HG02763 (cell line): ENCODE results near the gene CPVL.

ENCODE experiments used
- ATAC-seq: cut with Tn5 transposase; IDR thresholded peaks from one replicate; pipeline ENCODE4 v1.9.1; 2021; ENCODE audit warnings: mild to moderate bottlenecking, moderate library complexity; ENCODE audit not compliant: unreplicated experiment

Gene CPVL

DNA sequence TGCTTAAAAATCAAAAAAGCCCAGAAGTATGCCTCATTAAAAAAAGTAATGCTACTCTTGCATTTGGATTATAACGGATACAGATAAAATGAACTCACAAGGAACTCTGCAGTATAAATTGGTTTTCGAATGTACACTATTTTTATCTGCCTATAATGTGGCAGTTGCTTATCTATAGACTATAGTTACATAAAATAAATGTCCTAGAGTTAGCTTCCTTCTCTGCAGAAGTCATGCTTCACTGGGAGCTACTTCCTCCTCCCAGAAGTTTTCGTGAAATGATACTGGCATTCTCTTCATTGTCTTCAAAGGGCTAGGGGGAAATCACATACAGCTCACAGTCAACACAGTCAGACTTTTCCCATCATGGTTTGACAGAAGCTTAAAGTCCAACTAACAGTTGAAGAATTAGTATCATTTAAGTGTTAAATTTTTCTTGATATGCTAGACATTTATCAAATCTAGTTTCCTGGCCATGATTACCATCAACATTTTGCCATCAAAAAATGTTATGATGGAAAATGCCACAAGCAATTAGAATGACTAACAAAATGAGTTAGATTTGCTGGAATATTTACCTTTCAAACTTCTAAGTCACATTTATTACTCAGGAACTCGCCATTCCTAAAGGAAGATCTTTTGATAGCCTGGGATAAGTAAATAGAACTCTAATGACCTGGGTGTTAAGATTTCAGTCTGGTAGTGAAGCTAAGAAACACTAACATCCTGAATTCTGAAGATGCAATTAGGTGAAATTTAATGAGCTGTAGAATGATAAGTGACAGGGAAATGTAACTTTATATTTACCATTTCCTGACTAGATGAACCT lies 100.9 kb downstream of the CPVL start:
- no peak for ATAC-seq

DNA sequence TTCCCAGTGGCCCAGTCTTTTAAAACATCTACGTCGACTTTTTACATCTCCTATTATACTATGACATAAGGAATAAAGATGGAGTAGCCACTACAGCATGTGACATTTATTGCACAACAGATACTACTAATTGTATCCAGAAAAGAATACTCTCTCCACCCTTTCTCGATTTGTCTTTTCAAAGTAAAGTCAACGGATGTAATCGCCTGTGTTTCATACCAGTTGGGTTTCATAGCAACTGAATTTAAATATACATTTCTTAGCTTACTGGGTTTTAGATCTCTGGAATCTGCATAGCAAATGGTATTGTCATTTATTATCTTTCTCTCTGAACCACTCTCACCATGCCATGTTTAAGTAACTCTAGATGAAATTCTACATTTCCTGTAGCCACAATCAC lies 101.8 kb downstream of the CPVL start:
- ATAC-seq, result no peak

DNA sequence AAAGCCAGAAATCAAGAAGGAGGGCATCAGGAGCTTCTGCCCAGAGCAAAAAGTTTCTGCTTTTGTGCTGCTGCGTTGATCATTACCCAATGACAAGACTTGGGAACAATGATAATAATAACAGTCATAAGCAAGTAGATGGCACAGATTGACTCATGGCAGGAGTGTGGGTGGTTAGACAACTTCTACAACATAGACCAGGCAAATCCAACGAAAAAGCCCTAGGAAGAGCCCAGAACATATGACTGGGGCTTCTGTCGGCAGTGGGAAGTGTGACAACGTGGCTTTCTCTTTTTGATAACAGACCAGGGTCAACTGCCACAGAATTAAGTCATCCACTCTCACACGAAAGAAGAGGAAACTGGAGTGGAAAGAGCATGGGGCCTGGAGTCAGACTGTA lies 102.8 kb downstream of the CPVL start:
- ATAC-seq, result no peak

DNA sequence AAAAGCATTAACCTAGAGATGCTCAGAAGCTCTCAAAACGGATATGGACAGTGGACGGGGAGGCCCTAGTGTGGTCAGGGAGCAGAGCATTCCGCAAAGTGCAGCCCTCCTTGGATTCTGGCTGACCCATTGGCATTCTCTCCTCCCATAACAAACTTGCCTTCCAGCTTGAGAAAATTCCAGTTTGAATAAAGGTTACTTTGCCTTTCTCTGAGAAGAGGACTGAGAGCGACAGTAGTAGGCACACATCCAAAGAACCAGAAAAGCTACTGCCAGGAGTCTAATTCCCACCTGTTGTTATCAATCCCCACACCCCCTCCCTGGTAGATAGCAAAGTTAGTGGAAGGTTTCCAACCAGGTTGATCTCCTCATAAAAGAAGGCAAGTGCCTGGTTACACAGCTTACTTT lies 103.5 kb downstream of the CPVL start:
- no peak for ATAC-seq

DNA sequence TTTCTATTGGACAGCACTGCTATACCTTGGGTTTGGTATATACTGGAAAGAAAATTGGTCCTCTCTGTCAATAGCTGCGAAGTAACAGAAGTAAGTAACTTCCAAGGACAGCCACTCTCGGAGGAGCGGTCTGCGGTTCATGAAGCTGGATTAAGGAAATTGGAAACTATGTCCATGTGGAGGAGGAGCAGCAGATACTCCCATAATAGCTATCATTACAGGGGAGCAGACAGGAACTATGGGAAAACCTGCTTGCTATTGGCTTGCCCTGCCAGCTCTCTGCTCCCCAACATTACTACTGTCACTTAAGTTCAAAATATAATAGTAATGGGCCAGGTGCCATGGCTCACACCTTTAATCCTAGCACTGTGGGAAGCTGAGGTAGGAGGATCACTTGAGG lies 104.3 kb downstream of the CPVL start:
- ATAC-seq, result no peak

DNA sequence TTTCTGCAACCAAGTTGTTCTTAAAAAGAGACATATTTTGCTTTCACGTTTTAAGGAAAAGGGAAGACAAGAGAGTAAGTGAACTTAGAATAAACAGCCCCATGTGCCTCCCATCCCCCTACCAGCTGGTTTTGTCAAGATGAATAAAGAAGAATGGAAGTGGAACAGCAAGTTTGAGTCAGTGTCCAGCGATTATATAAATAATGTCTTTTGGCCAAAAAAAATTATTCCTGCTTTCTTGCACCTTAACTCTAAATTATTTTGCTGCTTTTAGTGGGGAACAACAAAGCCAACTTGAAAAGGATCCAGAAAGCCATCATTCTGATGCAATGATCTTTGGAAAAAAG lies 105.8 kb downstream of the CPVL start:
- ATAC-seq, result no peak

DNA sequence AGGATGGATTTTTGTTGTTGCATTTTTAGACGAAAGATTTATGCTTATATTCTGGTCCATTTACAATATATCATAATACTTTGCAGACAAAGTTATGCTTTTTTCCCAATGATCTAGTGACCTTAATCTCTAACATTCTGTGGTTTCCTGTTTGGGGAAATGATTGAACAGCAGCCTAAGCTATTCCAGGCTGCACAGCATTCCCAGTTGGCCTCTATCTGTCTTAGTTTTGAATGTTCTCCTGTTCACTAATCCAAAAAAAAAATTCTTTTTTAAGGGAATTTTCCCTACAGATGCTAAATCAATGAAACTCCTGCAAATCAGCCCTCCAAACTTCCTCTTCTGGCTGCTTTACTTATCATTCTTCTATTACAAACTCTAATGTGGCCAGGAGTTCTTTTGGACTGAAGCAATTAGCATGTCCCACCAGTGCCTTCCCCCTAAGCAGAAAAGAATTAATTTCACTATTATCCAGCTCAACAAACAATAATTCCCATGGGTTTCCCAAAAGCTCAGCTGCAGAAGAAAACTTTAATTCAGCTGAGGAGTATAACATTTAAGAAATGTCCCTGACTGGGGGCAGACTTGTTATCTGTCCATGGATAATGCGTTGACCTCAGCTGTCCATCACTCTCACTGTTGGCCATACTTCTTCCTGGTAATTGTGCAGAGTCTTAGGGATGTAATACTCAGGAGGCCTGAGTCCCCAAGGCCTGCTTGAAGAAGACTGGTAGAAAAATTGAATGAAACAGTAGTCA lies 106.3 kb downstream of the CPVL start:
- no peak for ATAC-seq

DNA sequence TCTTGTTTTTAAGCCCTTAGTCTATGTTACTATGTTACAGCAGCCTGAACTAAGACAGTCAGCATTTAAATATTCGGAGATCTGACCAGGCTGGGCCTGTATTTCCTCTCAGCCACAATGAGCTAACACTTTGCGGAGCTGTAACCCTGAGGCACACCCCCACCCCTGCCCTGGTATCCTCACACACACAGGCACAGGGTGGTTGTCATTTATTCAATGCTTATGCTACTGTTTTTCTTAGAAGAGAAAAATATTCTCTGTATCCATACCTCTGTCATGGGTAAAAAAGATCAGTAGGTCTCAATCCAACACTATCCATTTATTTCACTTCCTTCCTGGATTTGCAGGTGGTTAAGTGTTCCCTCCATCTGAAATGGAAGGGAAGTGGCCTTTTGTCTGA lies 107.9 kb downstream of the CPVL start:
- ATAC-seq, result no peak

DNA sequence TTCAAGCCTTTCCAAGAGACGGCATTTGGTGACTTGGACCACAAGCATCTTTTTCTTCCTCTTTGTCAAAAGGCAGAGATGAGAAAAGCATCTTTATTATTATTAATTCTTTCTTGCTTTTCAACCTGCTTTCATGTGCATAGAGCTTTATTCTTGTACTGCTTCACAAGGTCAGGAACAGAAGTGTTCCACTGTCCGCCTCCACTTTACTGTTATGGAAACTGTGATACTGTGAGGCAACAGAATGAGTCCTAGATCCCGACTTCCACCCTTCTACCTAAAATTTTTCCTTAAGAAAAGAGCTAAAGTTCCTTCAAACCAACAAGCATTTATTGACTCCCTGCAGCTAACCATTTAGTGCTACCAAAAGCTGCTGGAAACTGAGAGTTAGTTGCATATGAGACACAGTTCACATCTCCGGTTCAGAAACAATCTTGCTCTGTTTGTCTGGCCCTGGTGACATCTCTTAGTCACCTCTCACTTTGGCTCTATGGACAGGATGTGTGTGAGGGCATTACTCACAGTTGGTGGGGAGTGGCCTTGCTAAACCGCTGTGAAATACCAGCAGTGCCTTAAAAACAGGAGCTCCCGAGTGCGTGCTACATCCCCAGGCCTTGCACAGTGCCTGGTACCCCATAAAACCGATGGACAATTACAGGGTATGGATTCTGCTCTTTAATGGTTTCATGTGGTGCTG lies 111.1 kb downstream of the CPVL start:
- no peak for ATAC-seq

DNA sequence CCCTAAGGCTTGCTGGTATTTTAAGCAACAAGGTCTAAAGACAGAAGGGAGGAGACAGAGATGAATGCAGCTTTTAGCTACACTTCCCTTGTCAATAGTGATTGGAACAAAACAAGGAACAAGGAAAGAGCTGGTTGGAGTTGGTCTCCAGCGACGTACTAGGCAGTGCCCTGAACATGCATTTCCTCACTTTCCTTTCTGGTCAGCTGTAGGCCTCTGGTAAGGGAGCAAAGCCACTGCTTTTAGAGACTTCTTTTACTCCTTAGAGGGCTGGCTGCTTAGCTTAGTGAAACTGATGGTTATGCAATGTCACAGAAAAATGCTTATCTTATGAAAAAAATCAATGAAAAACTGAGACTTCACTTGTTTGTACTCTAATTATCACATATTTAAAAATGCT lies 112.8 kb downstream of the CPVL start:
- no peak for ATAC-seq

DNA sequence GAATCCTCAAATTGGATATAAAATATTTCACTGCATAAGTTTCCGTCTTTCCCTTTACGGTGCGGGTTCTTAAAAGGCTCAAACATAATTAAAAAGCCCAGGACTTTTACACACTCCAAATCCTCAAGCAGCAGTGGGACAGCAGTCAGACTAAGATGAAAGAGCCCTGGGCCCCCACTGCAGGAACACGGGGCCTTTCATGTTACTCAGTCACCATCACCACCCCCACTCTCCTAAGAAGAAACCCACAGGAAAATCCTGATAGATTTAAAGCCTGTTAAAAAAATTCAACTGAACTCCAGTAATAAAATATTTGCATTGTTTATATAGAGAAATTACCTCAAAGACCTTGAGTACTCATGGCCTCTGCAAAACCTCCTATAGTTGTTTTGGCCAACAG lies 114.2 kb downstream of the CPVL start:
- no peak for ATAC-seq

DNA sequence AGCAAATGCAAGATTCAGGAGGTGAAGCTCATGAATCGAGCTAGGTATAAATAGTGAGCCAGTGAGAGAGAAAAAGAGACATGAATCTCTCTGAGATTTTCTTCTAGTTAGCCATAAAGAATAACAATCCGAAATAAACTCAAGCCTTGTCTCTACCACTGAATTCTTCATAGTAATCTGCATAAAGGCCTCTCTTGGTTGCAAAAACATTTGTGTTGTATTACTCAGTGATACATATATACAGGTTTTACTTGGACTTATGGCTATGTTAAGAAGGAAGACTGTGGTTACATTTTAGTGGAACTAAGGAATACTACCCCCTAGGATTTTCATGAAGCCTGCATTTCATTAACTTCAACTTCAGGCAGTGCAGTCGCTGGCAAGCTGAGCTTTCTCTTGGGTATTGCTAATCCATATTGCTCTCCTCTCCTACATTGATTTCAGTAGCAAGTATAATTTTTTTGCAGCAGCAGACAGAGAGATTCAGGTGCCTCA lies 115.5 kb downstream of the CPVL start:
- no peak for ATAC-seq

DNA sequence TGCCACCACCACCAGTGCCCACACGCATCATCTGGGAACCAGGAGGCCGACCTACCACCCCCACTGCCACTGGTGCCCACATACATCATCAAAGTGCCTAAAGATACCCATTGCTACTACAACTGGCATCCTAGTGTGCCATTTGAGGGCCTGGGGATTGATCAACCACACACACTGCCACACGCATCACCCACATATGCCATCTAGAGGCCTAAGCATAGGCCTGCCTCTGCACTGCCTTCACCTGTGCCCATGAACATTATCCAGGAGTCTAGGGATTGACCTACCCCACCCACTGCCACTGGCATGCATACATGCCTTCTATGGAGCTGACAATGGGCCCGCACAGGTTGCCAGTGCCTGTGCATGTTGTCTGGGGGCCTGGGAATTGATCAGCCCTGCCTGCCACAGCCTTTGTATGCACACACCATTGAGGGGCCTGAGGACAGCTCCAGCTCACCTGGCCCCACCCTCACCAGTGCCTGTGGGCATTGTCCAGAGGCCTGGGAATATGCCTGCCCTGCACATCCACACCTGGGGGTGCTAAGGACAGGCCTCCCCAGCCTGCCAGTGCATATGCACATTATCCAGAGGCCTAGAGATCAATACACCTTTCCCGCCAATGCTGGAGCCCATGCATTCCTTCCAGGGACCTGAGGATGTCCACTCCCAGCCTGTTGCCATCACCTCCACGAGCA lies 123.9 kb downstream of the CPVL start:
- ATAC-seq, result no peak

DNA sequence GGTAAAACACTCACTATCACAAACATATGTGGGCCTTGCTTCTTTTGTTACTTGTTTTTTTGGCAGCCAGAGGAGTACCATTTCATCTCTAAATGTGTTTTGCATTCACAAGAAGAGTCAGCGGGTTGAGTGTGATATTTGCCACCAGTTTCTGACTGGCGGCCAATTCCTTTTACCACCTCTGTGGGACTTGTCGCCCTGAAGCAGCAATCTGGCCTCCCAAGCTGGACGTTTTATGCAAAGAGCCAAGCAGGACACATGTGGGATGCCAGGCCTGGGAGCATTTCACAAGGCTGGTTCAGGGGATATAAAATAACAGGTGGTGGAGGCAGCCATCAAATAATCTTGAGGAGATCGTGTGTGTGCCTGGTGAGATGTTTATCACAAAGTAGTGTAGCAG lies 126.4 kb downstream of the CPVL start:
- no peak for ATAC-seq

DNA sequence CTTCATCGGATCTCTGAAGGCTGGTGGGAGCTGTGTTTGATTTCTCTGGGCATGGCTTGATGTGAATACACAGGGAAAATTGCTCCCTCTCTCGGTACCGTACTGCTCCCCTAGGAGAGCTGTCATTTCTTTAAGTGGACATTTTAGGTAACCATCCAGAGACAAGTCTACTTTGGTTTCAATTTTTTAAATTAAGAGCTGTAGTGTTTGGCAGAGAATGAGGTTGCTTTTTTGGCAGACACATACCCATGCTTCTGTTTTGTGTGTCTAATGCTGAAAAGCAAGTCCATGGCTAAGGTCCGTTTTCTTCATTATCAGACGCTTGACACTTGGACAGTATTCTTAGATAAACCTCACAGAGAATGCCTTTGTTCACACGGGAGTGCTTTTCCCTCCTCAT lies 127.0 kb downstream of the CPVL start:
- no peak for ATAC-seq

DNA sequence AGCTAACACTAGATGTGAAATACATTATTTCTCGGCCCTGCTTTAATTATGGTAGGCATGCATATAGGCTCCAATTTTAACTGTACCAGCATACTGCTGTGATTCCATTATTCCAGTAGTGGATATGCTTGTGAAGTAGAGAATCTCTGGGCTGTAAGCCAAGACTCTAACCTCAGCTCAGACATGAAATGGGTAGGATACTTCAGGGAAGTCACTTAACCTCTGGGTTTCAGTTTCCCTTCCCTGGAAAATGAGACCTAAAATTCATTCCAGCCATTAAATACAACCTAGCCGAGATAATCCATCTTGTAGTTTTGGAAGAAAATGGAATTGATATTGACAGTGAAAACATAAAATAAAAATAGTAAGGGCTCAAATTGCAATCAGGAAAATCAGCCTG lies 128.6 kb downstream of the CPVL start:
- ATAC-seq, result no peak

DNA sequence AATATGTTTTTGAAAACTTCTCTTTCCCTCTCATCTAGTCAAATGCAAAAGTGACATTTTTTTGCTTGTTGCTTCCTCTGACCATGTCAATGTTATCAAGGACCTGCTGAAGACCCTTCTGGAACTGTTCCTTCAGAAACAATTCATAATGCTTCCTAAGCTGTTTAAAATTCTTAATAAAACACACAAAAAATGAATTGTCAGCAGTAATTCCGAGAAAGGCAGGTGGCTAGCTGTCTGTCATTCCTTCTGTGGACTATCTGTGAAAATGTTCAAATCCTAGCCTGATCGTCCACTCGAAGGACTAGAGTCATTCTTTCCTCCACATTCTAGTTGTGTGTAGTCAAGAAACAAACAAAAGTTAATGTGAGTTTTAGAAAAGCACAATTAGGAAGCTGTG lies 131.6 kb downstream of the CPVL start:
- ATAC-seq, result no peak

DNA sequence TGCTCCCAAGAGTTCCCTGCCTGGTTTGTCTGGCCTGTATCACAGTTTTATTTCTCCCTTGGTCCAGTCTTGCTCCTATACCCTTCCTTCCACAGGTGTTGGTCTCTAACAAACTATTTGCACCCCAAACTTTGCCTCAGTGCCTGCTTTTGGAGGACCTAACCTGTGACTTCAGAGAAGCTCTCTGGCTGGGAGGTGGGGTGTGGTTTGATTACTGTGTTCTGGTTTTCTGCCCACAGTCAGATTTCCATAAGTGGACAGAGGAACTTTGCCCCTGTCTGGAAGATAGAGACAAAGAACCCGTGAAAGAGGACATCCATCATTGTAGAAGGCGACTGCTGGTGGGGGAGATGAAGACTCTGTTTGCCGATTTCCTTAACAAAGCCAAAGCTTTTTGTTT lies 132.4 kb downstream of the CPVL start:
- ATAC-seq, result no peak

DNA sequence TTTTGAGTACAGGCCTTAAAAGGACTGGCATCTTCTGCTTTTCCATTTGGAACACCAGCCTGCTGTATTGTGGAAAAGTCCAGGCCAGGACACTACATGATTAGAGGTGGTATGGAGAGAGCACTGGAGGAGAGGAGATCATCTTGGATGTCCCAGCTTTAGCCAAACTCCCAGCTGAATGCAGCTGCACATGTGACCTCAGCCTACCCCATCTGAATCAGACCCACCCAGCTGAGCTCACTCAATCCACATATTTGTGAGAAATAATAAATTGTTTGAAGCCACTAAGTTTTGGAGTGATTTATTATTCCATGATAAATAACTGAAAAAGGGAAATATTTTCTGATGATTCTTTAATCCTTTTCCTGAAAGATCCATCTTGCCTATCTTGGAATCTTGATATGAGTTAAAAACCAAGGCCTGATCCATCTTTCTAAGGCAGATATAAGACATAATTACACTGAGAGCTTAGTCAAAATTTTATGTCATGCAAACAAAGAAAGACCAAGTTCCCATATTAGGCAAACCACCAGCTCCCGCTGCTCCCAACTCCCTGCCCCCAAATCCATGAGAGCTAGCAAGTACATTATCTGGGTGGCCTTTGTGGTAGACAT lies 133.1 kb downstream of the CPVL start:
- ATAC-seq, result no peak

DNA sequence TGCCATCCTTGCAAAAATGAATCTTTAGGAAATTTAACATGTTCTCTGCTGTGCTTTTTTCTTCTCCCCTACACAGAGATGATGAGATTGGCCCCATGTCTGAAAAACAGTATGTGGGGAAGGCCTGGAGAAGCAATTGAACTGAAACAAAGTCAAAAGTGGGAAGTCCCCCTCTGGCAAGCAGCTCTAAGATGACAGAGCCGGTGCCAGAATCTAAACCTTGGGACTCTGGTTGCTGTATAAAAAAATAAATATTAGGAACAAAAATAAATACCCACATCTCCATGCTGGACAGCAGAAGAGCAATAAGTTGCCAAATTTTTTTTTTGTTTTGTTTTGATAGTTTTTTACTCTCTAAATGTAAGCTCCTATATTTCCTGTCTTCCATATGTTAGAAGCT lies 136.4 kb downstream of the CPVL start:
- ATAC-seq, result no peak

DNA sequence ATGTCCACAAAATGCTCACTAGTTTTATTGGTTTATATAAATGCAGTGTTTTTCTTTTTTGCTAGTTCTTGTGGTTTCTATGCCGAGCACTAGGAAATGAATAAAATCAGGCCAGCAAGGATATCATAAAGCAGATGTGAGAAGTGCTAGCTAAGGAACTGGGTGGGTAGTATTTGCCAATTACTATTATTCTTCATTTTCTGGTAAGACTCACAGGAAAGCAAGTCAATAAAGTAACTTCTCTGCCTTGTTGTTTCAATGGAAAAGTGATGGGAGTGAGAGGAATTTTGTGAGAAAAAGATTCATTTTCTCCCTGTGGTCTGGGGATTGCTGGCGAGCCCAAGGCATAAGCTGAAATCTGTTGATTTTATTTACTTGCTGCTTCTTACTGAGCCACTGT lies 137.7 kb downstream of the CPVL start:
- no peak for ATAC-seq
